ENCODE measurements around the gene MED12.

GRCh38 chrX:71181558-71181909 lies 63.1 kb downstream of the MED12 start:
- no peak for TF ChIP-seq CTCF (IDR thresholded peaks at IDR 0.05; ENCODE audit: insufficient read depth, low read depth, low read length)
- TF ChIP-seq EZH2 (IDR thresholded peaks at IDR 0.05; ENCODE audit: insufficient read depth, low read length): no peak

All from astrocyte (in vitro differentiated cells and primary cell).